ENCODE data around the gene RUVBL1.

RUVBL1 gene

DNA sequence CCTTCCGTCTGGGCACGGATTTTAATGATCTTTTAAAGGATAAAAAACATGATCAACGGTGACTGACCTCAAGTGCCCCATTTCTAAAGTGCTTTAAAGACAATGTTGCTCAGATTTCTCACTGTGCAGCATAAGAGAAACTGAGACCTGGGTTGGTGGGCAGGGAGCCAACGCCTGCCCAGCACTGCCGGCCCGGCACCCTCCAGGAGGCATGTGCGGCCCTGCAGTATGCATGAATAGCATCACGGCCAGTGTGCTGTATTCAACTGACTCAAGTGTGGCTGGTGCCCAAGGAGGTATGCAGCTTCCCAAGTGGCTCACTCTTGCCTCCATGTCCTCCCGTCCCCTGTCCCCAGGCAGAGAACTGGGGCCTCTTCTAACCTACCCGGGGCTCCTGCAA lies 41.1 kb downstream of the RUVBL1 start:
- no peak for DNase-seq (ENCODE audit: low read depth)

- DNase-seq (ENCODE audit: low read depth) = no peak
Observed at GRCh38 chr3:128081846-128082245, 41.8 kb downstream of the RUVBL1 start.

DNA sequence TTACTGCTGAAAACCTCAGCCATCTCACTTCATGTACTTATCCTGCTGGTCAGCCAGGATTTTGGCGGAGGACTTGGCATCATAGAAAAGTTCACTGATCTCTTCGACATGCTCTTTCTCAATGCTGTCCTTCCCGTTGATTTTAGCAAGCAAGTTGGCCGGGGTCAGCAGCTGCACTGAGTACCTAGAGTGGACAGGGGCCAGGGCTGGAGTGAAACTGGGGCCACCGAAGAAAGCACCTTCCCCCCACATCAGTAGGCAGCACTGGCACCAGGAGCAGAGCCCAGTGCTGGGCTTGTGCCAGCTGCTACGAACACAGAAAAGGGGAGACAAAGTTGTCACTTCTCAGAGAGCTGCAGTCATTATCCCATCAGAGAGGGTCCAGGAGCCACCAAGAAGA lies 42.4 kb downstream of the RUVBL1 start:
- DNase-seq (ENCODE audit: low read depth) = no peak

- no peak for DNase-seq (ENCODE audit: low read depth)
Observed at GRCh38 chr3:128080323-128081080, 43.1 kb downstream of the RUVBL1 start.

DNA sequence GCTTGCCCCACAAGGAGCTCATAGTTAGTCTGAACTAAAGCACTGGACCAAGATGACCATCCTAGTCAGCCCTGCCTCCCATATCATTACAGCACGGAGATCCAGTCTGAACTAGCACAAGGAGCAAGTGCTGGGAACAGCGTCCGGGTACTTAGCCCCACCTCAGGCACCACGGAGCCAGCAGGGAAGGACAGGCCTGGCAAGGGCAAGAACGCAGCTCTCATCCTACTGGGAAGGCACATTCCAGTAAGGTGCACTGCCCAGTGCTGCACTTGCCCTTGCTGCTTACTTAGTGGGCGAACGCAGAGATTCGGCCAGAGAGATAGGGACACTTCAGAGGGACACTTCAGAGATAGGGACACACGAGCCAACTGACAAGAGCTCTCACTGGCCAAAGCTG lies 43.8 kb downstream of the RUVBL1 start:
- DNase-seq (ENCODE audit: low read depth) = no peak

DNA sequence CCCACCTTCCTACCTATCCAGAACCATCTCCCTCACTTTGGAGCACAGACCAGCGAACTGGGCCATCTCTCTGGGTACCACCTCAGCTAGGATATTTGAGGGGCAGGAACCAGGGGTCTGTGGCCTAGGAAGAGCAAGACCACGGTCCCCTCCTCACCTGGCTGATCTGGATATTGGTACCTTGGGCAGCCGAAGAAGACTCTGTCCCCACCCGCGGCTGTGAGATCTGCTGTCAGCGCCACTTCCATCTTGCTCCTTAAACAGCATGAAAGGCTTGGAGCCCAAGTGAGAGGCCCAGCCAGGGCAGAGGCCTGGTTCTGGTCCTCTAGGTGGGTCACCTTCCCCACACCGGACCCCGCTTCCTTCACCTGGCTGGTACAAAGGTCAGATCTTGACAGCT lies 44.7 kb downstream of the RUVBL1 start:
- no peak for DNase-seq (ENCODE audit: low read depth)

GRCh38 chr3:128078322-128078721 lies 45.3 kb downstream of the RUVBL1 start:
- DNase-seq (ENCODE audit: low read depth) = no peak

DNA sequence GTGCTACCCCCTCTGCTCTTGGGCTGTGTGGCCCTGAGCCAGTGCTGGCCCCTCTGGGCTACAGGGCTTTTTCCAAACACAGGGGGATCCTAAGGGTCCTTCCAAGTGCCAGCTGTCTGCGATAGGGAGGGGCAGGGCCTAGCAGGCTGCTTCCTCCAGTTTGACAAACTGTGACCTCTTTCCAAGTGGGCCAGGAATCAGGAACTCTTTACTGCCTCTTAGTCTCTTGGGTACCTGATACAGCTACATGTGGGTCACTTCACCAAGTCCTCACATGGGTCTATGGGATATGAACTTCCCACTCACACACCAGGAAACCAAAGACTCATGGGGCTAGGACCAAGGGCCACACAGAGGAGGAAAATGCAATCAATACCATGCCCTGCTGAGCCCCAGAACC lies 45.9 kb downstream of the RUVBL1 start:
- DNase-seq (ENCODE audit: low read depth) = no peak

- DNase-seq (ENCODE audit: low read depth) = no peak
Observed at GRCh38 chr3:128077202-128077624, 46.4 kb downstream of the RUVBL1 start.

DNA sequence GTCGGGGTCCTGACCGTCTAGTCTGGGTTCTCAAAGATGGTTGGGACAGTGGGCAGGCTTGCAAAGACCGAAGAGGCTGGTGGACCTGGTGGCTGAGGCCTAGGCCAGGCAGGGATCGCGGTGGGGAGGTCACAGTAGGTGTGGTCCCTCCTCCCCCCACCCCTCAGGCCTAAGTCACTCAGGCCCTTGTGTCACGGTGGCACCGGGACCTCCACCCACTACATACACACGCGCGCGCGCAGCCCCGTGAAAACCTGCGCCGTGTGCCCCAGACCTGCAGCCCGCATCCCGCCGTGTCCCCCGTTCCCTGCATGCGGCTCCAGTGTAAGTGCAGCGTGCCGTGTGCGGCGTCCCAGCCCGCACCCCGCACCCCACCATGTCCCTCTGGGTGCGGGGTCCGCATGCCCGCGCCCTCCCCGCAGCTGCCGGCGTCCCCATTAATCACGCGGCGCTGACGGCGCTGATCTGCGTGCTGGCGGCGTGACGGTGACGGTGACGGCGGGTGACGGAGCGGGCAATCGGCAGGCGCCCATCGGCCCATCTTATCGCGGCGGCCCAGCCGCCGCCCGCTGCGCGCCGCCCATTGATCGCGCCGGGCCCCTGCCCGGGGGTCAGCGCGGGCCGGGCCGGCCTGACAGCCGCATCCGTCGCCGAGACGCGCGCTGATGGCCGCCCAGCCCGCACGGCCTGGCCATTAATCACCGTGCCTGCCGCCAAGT lies 47.0 kb downstream of the RUVBL1 start:
- DNase-seq (ENCODE audit: low read depth) = no peak

DNA sequence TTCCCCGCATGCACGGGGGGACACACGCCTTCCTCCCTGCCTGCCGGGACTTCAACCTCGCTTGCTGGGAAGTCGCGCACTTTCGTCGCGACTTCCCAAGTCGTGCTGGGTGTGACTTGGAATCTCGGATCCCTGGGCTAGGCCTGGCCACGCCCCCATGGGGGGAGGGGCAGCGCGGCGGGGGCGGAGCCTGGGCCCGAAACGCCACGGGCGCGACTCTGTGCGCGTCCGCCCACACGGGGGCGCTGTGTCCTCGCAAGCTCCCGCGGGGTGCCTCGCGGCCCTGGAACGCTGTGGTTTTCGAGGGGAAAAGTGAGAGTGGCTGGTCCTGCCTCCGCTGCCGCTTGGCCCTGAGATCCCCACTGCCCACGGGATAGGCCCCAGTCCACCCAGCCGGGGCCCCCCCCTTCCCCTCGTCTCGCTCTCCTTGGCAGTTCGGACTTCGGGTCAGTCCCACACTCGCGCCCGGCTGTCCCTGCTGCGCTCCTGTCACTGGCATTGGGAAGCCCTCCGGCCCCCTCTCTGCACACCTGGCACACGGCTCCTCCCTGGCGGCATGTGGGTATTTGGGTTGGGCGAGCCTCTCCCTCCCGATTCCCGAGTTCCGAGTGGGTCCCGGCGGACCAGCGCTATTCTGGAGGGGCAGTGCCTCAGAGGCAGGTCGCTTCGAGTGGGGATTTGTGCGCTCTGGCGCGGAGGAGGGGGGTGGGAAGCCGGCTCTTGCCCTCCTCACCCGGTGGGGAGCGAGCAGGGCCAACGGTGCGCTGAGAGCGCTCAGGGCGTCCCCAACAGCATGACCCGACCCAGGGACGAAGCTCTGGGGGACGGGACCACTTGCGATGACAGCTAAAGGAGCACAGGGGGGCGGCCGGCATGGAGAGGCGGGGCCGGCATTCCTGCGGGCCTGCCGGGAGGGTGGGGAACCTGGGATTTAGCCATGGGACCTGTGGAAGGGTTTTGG lies 47.8 kb downstream of the RUVBL1 start:
- peak; percentile 78 for DNase-seq (ENCODE audit: low read depth)

DNA sequence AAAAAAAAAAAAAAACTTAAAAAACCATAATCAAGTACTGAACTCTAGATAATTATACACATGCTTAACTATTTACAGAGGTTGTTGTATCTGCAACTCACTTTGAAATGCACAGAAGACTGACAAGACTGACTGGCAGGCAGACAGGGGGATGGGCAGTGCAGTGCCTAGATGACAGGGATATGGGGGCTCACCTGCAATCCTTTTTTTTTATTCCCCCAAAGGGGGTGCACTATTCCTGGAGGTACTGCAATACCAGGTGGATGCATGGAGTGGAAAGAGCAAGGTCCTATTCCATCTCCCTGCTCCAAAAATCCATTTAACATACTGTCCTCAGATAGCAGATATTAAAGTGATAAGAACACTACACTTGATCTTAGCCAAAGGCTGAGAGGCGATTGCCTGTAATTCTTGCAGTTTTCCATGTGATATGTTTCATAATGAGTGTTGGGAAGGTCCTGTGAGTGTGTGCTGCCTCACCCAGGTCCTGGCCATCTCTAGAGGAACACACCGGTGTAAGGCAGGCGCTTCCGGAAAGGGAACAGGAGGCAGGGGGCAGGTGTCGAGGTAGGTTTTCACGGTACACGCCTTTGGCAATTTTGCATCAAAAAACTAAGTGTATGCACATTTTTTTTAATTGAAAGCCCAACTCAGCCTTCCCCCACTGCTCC lies 48.6 kb downstream of the RUVBL1 start:
- no peak for DNase-seq (ENCODE audit: low read depth)

GRCh38 chr3:128073807-128074206 lies 49.8 kb downstream of the RUVBL1 start:
- DNase-seq (ENCODE audit: low read depth) = no peak

DNA sequence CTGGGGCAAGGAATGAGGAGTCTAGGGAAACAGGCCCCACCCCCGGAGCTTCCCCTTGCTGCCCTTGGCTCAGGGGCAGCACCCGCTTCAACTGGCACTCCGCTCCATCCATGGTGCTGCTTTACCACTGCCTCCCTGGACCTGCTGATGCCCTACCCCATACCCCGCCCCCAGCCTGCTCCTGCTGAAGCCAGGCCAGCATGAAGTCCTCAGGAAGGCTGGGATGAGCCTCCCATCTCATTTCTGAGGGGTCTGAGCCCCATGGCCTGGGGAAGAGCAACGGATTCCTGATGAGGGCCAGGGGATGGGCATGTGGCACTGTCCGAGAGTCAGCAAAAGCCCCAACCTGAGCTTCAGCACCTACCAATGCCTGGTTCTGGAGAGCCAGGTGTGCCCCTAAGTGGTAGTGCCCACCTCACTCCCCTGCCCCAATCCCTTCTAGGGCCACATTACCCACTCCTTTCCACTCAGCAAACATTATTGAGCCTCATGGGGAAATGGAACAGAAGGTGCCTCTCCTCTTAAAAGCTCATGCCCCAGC lies 50.4 kb downstream of the RUVBL1 start:
- no peak for DNase-seq (ENCODE audit: low read depth)

- no peak for DNase-seq (ENCODE audit: low read depth)
Observed at GRCh38 chr3:128072454-128073184, 51.0 kb downstream of the RUVBL1 start.

DNA sequence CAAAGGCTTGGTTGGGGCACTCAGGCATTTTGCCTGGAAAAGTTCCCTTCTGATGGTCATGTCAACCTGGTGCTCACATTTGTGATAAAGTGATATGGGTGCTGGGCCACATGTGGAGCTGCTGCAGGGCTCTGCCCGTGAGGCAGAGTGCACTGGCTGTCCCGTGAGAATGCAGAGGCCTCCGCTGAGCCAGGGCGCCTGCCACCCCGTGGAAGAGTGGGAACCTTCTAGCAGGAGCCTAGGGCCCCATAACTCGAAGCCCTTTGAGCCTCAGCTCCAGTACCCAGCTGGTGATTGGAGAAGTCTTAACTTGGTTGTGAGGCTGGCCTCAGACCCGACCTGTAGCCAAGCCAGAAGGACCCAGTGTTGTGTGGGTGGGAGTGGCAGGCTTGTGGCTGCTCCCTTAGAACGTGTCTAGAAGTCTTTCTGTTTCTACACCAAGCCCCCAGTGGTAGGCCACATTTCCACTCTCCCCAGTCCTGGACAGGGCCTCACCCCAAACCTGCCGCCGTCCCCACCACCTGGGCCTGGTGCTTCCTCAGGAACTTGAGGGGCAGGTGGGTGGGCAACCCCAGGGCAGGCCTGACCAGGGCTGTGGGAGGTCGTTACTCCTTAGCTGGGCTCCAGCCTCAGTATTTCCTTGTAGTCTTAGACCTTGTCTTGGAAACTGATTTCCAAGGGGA lies 51.7 kb downstream of the RUVBL1 start:
- no peak for DNase-seq (ENCODE audit: low read depth)

DNA sequence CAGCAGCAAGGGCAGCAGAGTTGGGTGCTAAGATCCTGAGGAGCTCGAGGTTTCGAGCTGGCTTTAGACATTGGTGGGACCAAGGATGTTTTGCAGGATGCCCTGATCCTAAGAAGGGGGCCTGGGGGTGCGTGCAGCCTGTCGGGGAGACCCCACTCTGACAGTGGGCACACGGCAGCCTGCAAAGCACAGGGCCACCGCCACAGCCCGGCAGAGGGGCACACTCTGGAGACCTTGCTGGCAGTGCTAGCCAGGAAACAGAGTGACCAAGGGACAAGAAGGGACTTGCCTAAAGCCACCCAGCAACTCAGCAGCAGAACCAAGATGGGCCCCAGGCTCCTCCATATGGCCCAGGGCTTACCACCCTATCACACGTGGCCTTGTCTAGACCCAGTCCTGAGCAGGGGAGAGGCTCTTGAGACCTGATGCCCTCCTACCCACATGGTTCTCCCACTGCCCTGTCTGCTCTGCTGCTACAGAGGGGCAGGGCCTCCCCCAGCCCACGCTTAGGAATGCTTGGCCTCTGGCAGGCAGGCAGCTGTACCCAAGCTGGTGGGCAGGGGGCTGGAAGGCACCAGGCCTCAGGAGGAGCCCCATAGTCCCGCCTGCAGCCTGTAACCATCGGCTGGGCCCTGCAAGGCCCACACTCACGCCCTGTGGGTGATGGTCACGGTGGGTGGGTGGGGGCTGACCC lies 52.6 kb downstream of the RUVBL1 start:
- no peak for DNase-seq (ENCODE audit: low read depth)

- no peak for DNase-seq (ENCODE audit: low read depth)
Observed at GRCh38 chr3:128069271-128069670, 54.3 kb downstream of the RUVBL1 start.

- no peak for DNase-seq (ENCODE audit: low read depth)
Observed at GRCh38 chr3:128068156-128068620, 55.4 kb downstream of the RUVBL1 start.

DNA sequence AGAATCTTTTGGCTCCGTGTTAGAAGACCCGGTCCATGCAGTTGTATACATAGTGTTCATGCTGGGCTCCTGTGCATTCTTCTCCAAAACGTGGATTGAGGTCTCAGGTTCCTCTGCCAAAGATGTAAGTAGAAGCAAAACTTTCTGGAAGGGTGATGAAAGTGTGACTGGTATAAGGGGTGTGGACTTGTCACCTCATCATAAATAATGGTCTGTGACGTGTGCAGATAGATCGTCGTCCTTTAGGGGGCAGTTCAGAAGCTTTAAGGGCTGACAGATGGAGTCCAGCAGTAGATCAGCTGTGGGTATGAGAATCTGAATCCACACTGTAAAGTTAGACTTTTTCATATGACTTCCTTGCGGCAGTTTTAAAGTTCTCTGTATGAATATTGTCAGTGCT lies 56.1 kb downstream of the RUVBL1 start:
- no peak for DNase-seq (ENCODE audit: low read depth)

Data from stimulated activated CD8-positive, alpha-beta memory T cell treated with anti-CD3 and anti-CD28 coated beads, Interleukin-4, amount 100 ng/mL, for 24 hours (primary cell).